HepG2 (cell line): ENCODE results near the gene TMEM95. TPM values are rescaled to one million over a fixed set of nuclear protein-coding genes. Genes with fewer than 3 reads are reported as not detected.

Experiments
- AKAP8 ChIP-seq: sonication (generic); formaldehyde crosslinking; IDR thresholded peaks from 2 replicates; pipeline ENCODE4 v1.5.1; 2020; ENCODE audit warnings: mild to moderate bottlenecking, missing genetic modification reagents
- LCORL ChIP-seq, 2 experiments: fragments of 450-650 bp in 1 of 2; sonication (generic) in 1 of 2; formaldehyde crosslinking in 1 of 2; IDR thresholded peaks; 2 replicates each; pipeline versions ENCODE4 v1.5.0 to v1.6.1; 2017 to 2020; ENCODE audit warnings: antibody characterized with exemption in 1 of 2, missing genetic modification reagents in 1 of 2
- SRF ChIP-seq: IDR thresholded peaks from 2 replicates; pipeline ENCODE4 v1.6.1; 2011; ENCODE audit warnings: mild to moderate bottlenecking, low read depth, low read length, moderate library complexity
- TCF7L2 ChIP-seq: IDR thresholded peaks from 2 replicates; pipeline ENCODE4 v1.6.1; 2011; ENCODE audit warnings: mild to moderate bottlenecking, low read depth, low read length, moderate library complexity
- U2AF1 ChIP-seq: fragments of 200-400 bp; formaldehyde crosslinking; optimal IDR thresholded peaks from 2 replicates; pipeline ENCODE3; 2017; ENCODE audit warnings: mild to moderate bottlenecking, low read depth, low read length
- ZBTB38 ChIP-seq: sonication (generic); formaldehyde crosslinking; IDR thresholded peaks from 2 replicates; pipeline ENCODE4 v1.5.1; 2020; ENCODE audit warnings: mild to moderate bottlenecking, missing genetic modification reagents
- ZMYM4 ChIP-seq: sonication (generic); formaldehyde crosslinking; IDR thresholded peaks from 2 replicates; pipeline ENCODE4 v1.8.1; 2023; ENCODE audit warnings: mild to moderate bottlenecking, missing genetic modification reagents
- ZNF441 ChIP-seq: sonication (generic); formaldehyde crosslinking; IDR thresholded peaks from 2 replicates; pipeline ENCODE4 v1.7.0; 2021; ENCODE audit warnings: missing genetic modification reagents, borderline replicate concordance
- ZNF451 ChIP-seq: sonication (generic); formaldehyde crosslinking; IDR thresholded peaks from 2 replicates; pipeline ENCODE4 v1.5.0; 2020; ENCODE audit warnings: mild to moderate bottlenecking, missing genetic modification reagents
- ZSCAN20 ChIP-seq: sonication (generic); formaldehyde crosslinking; IDR thresholded peaks from 2 replicates; pipeline ENCODE4 v1.4.0; 2020; ENCODE audit warnings: missing genetic modification reagents, mild to moderate bottlenecking, borderline replicate concordance
- polyA plus RNA-seq, 8 experiments: library from polyadenylated mRNA; depleted of rRNA in 3 of 8; stranded (reverse) in 7 of 8; unstranded in 1 of 8; fragments of >200 nt; fragmentation: Illumina TruSeq in 4 of 8; extraction: Trizol in 4 of 8; gene quantifications; 2 replicates each; pipeline versions ENCODE4 v1.2.1 to v1.2.3, GENCODE V29; 2011 to 2016; ENCODE audit warnings: low read depth in 4 of 8, missing spikeins in 1 of 8, mixed read lengths in 1 of 8; ENCODE audit not compliant: insufficient read depth in 1 of 8
- total RNA-seq, 5 experiments: library from RNA; depleted of rRNA; stranded (reverse); fragments of >200 nt; fragmentation: Illumina TruSeq; extraction: Trizol; gene quantifications; 2 replicates each; pipeline ENCODE4 v1.2.3, GENCODE V29; 2016; ENCODE audit warnings: low read depth in 1 of 5
- TF ChIP-seq, protein P1 (sequence below): IDR thresholded peaks from 2 replicates; pipeline ENCODE4 v1.6.1; 2018; ENCODE audit warnings: missing genetic modification reagents
- TF ChIP-seq, protein P2 (sequence below): sonication (generic); formaldehyde crosslinking; IDR thresholded peaks from 2 replicates; pipeline ENCODE4 v1.5.1; 2020; ENCODE audit warnings: mild to moderate bottlenecking, missing genetic modification reagents, borderline replicate concordance
- TF ChIP-seq, protein P3 (sequence below): sonication (generic); formaldehyde crosslinking; IDR thresholded peaks from 2 replicates; pipeline ENCODE4 v1.4.0; 2020; ENCODE audit warnings: mild to moderate bottlenecking, missing genetic modification reagents
- TF ChIP-seq, protein P4 (sequence below): sonication (generic); formaldehyde crosslinking; IDR thresholded peaks from 2 replicates; pipeline ENCODE4 v1.5.0; 2020; ENCODE audit warnings: mild to moderate bottlenecking, missing genetic modification reagents

TMEM95 gene
- total and polyA plus RNA-seq, 2 of the 13 experiments (the other 11 are each of a cell fraction or from before 2014, with no cell fraction given): not detected

DNA sequence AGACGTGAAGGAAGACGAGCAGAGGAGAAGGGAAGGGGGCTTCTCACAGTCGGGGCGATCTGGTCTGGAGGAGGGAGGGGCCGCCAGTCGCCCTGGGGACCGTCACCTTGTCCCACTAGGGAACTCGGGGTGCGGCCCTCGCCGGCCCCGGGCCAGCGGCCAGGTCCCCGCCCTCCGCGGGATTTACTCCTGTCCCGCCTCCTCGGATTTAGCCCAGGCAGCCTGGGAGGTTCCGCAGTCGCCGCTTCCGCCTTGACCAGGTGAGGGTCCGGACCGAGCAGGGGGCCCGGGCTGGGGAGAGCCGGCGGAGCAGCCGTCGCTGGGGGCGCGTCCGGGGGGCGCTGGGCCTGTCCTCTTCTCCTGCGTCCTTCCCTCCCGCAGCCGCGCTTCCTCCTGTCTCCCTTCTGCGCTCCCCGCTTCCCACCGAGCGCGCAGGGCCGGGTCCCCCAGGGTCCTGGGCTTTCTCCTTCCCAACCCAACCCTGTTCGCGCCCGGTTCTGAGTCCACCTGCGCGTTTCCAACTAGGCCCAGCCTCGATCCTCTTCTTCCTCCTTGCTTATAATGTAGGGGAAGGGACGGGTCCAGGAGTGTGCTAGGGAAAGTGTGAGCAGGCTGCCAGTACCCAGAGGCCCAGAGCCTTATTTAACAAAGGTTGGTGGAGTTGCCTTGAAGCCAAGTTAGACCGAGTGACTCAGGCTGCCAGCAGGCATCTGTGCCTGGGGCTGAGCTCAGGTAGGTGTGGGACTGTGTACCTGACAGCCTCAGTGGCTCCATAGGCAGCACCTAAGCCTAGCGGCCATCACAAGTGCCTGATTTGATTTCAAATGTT is 26.1 kb downstream of the TMEM95 start, which contains the start of gene TNK1 (continued):
- 0 out of 2 replicates have a peak, but pooled peaks have one; percentile 27 for TF ChIP-seq ZSCAN20
- no peak for TF ChIP-seq ZBTB38 (CRISPR knock-in tag)
- TF ChIP-seq U2AF1: no peak
- TF ChIP-seq ZNF441 (CRISPR knock-in tag): no peak
- no peak for TF ChIP-seq AKAP8 (CRISPR knock-in tag)
- peak; percentile 56; the same call in 1 of the 2 replicates for TF ChIP-seq ZNF451 (CRISPR knock-in tag)
- TF ChIP-seq, protein P1, sequence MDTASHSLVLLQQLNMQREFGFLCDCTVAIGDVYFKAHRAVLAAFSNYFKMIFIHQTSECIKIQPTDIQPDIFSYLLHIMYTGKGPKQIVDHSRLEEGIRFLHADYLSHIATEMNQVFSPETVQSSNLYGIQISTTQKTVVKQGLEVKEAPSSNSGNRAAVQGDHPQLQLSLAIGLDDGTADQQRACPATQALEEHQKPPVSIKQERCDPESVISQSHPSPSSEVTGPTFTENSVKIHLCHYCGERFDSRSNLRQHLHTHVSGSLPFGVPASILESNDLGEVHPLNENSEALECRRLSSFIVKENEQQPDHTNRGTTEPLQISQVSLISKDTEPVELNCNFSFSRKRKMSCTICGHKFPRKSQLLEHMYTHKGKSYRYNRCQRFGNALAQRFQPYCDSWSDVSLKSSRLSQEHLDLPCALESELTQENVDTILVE (CRISPR knock-in tag): no peak
- no peak for TF ChIP-seq TCF7L2
- TF ChIP-seq, protein P2, sequence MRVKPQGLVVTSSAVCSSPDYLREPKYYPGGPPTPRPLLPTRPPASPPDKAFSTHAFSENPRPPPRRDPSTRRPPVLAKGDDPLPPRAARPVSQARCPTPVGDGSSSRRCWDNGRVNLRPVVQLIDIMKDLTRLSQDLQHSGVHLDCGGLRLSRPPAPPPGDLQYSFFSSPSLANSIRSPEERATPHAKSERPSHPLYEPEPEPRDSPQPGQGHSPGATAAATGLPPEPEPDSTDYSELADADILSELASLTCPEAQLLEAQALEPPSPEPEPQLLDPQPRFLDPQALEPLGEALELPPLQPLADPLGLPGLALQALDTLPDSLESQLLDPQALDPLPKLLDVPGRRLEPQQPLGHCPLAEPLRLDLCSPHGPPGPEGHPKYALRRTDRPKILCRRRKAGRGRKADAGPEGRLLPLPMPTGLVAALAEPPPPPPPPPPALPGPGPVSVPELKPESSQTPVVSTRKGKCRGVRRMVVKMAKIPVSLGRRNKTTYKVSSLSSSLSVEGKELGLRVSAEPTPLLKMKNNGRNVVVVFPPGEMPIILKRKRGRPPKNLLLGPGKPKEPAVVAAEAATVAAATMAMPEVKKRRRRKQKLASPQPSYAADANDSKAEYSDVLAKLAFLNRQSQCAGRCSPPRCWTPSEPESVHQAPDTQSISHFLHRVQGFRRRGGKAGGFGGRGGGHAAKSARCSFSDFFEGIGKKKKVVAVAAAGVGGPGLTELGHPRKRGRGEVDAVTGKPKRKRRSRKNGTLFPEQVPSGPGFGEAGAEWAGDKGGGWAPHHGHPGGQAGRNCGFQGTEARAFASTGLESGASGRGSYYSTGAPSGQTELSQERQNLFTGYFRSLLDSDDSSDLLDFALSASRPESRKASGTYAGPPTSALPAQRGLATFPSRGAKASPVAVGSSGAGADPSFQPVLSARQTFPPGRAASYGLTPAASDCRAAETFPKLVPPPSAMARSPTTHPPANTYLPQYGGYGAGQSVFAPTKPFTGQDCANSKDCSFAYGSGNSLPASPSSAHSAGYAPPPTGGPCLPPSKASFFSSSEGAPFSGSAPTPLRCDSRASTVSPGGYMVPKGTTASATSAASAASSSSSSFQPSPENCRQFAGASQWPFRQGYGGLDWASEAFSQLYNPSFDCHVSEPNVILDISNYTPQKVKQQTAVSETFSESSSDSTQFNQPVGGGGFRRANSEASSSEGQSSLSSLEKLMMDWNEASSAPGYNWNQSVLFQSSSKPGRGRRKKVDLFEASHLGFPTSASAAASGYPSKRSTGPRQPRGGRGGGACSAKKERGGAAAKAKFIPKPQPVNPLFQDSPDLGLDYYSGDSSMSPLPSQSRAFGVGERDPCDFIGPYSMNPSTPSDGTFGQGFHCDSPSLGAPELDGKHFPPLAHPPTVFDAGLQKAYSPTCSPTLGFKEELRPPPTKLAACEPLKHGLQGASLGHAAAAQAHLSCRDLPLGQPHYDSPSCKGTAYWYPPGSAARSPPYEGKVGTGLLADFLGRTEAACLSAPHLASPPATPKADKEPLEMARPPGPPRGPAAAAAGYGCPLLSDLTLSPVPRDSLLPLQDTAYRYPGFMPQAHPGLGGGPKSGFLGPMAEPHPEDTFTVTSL (CRISPR knock-in tag): no peak
- peak; percentile 73; the same call in 1 of the 2 replicates for TF ChIP-seq ZMYM4 (CRISPR knock-in tag)
- TF ChIP-seq LCORL (IDR thresholded peaks at IDR 0.05): no peak
- peak; percentile 75; the same call in 1 of the 2 replicates for TF ChIP-seq LCORL (CRISPR knock-in tag; IDR thresholded peaks at IDR 0.05)
- TF ChIP-seq, protein P3, sequence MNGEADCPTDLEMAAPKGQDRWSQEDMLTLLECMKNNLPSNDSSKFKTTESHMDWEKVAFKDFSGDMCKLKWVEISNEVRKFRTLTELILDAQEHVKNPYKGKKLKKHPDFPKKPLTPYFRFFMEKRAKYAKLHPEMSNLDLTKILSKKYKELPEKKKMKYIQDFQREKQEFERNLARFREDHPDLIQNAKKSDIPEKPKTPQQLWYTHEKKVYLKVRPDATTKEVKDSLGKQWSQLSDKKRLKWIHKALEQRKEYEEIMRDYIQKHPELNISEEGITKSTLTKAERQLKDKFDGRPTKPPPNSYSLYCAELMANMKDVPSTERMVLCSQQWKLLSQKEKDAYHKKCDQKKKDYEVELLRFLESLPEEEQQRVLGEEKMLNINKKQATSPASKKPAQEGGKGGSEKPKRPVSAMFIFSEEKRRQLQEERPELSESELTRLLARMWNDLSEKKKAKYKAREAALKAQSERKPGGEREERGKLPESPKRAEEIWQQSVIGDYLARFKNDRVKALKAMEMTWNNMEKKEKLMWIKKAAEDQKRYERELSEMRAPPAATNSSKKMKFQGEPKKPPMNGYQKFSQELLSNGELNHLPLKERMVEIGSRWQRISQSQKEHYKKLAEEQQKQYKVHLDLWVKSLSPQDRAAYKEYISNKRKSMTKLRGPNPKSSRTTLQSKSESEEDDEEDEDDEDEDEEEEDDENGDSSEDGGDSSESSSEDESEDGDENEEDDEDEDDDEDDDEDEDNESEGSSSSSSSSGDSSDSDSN: peak; percentile 32; the same call in 1 of the 2 replicates
- no peak for TF ChIP-seq SRF
- TF ChIP-seq, protein P4, sequence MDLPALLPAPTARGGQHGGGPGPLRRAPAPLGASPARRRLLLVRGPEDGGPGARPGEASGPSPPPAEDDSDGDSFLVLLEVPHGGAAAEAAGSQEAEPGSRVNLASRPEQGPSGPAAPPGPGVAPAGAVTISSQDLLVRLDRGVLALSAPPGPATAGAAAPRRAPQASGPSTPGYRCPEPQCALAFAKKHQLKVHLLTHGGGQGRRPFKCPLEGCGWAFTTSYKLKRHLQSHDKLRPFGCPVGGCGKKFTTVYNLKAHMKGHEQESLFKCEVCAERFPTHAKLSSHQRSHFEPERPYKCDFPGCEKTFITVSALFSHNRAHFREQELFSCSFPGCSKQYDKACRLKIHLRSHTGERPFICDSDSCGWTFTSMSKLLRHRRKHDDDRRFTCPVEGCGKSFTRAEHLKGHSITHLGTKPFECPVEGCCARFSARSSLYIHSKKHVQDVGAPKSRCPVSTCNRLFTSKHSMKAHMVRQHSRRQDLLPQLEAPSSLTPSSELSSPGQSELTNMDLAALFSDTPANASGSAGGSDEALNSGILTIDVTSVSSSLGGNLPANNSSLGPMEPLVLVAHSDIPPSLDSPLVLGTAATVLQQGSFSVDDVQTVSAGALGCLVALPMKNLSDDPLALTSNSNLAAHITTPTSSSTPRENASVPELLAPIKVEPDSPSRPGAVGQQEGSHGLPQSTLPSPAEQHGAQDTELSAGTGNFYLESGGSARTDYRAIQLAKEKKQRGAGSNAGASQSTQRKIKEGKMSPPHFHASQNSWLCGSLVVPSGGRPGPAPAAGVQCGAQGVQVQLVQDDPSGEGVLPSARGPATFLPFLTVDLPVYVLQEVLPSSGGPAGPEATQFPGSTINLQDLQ (CRISPR knock-in tag): peak; percentile 27; the same call in 1 of the 2 replicates
